ENCODE measurements around the gene CCDC92. TPM values are rescaled to one million over a fixed set of nuclear protein-coding genes. Genes with fewer than 3 reads are reported as not detected.

CCDC92 gene
- total RNA-seq, 3 donors from 2014 or later (not counting 1 experiment from before 2014, with no cell fraction given): 37.6 to 42.4 (median 39.1) TPM

GRCh38 chr12:124015494-124016461, 43.1 kb upstream of the CCDC92 start:
- no peak overlapping the region for H3K4me3 Mint-ChIP-seq
- WGBS (ENCODE audit: insufficient coverage): 86% methylated on average over 13 of the region's 13 CpGs
- Histone ChIP-seq H3K27ac (ENCODE audit: low read length) (no peak overlapping the region), H3K27me3 (ENCODE audit: control insufficient read depth, insufficient read depth, low read length) (no peaks in the 10 kb centered on the region), H3K4me1 (ENCODE audit: control insufficient read depth, insufficient read depth, low read length) (no peaks in the 10 kb centered on the region), H3K36me3 (ENCODE audit: control insufficient read depth, insufficient read depth, low read length) (peaks cover 29% of the 10 kb centered on the region), H3K4me3 (ENCODE audit: low read length) (no peak overlapping the region), H3K9me3 (ENCODE audit: control insufficient read depth, insufficient read depth, low read length) (no peaks in the 10 kb centered on the region)
- DNase-seq (no peak), ATAC-seq (no peak)
- H3K36me3 Mint-ChIP-seq: peaks cover 23% of the 10 kb centered on the region
- H3K9me3 Mint-ChIP-seq: no peaks in the 10 kb centered on the region
- intact Hi-C loops (cut with micrococcal nuclease): no loop called here
- no peaks in the 10 kb centered on the region for H3K27me3 Mint-ChIP-seq (ENCODE audit: low read depth in 2 of 2)
- no peak overlapping the region for H3K27ac Mint-ChIP-seq
- no peak for TF ChIP-seq CTCF (IDR thresholded peaks at IDR 0.05)
- H3K4me1 Mint-ChIP-seq: peaks cover 0 to under 1% of the 10 kb centered on the region in 2 donors

- 90% methylated on average over 7 of the region's 7 CpGs for whole genome bisulfite sequencing (ENCODE audit: insufficient coverage)
These were observed 40.4 kb upstream of the CCDC92 start for GRCh38 chr12:124013073-124013472.

GRCh38 chr12:124011435-124012115, 38.9 kb upstream of the CCDC92 start:
- Histone ChIP-seq H3K27me3 (ENCODE audit: control insufficient read depth, insufficient read depth, low read length) (no peaks in the 10 kb centered on the region), H3K36me3 (ENCODE audit: control insufficient read depth, insufficient read depth, low read length) (peaks cover 32% of the 10 kb centered on the region), H3K27ac (ENCODE audit: low read length) (no peak overlapping the region), H3K9me3 (ENCODE audit: control insufficient read depth, insufficient read depth, low read length) (no peaks in the 10 kb centered on the region), H3K4me3 (ENCODE audit: low read length) (no peak overlapping the region), H3K4me1 (ENCODE audit: control insufficient read depth, insufficient read depth, low read length) (no peaks in the 10 kb centered on the region)
- peaks cover 28% of the 10 kb centered on the region for H3K36me3 Mint-ChIP-seq
- H3K9me3 Mint-ChIP-seq: no peaks in the 10 kb centered on the region
- peaks cover 14 to 18% of the 10 kb centered on the region in 2 donors for H3K4me1 Mint-ChIP-seq
- ATAC-seq (no peak), DNase-seq (no peak)
- WGBS (ENCODE audit: insufficient coverage): 94% methylated on average over 8 of the region's 8 CpGs
- intact Hi-C loops (cut with micrococcal nuclease): no loop called here
- no peak overlapping the region for H3K4me3 Mint-ChIP-seq
- no peak for TF ChIP-seq CTCF (IDR thresholded peaks at IDR 0.05)
- no peaks in the 10 kb centered on the region for H3K27me3 Mint-ChIP-seq (ENCODE audit: low read depth in 2 of 2)
- H3K27ac Mint-ChIP-seq: no peak overlapping the region

More at GRCh38 chr12:124013073-124013472, 40.4 kb upstream of the CCDC92 start:
- no peak for TF ChIP-seq CTCF (IDR thresholded peaks at IDR 0.05)
- ATAC-seq (no peak), DNase-seq (no peak)
- Mint-ChIP-seq H3K27me3 (ENCODE audit: low read depth in 2 of 2) (no peaks in the 10 kb centered on the region), H3K4me1 (peaks cover 3 to 8% of the 10 kb centered on the region in 2 donors), H3K27ac (no peak overlapping the region), H3K36me3 (peaks cover 28% of the 10 kb centered on the region), H3K4me3 (no peak overlapping the region), H3K9me3 (no peaks in the 10 kb centered on the region)
- no peaks in the 10 kb centered on the region for H3K27me3 ChIP-seq (ENCODE audit: control insufficient read depth, insufficient read depth, low read length)
- no peak overlapping the region for H3K4me3 ChIP-seq (ENCODE audit: low read length)
- intact Hi-C loops (cut with micrococcal nuclease): no loop called here
- H3K27ac ChIP-seq (ENCODE audit: low read length): no peak overlapping the region
- no peaks in the 10 kb centered on the region for H3K9me3 ChIP-seq (ENCODE audit: control insufficient read depth, insufficient read depth, low read length)
- no peaks in the 10 kb centered on the region for H3K4me1 ChIP-seq (ENCODE audit: control insufficient read depth, insufficient read depth, low read length)
- H3K36me3 ChIP-seq (ENCODE audit: control insufficient read depth, insufficient read depth, low read length): peaks cover 32% of the 10 kb centered on the region
